Endothelial cell of umbilical vein (primary cell): ENCODE data around the gene PERCC1. TPM values are rescaled to one million over a fixed set of nuclear protein-coding genes. Genes with fewer than 3 reads are reported as not detected.

Experiments
- BruUV-seq: library from RNA; stranded (reverse); fragments of 400-500 nt; replicated peaks from 2 replicates; lab custom pipeline; 2021; lab: Mats Ljungman, UMichigan
- CTCF ChIA-PET: fragments of 300-600, 350-600 bp; sonication (Branson Sonifier 250); formaldehyde crosslinking; loops from one replicate; lab custom pipeline; 2021; ENCODE audit warnings: antibody characterized with exemption, inconsistent platforms; lab: Charles Lee
- POLR2A ChIA-PET: fragments of 300-600, 350-600 bp; sonication (Branson Sonifier 250); formaldehyde crosslinking; loops from one replicate; lab custom pipeline; 2021; ENCODE audit warnings: antibody characterized with exemption, inconsistent platforms; lab: Charles Lee
- DNase-seq: peaks from one replicate; pipeline ENCODE4 v3.0.0-alpha.2; 2011; ENCODE audit warnings: low read depth, low spot score
- FAIRE-seq: peaks from 2 replicates; lab custom pipeline; 2011; peaks lifted over from hg19 to GRCh38; lab: Jason Lieb, UNC
- H2AFZ ChIP-seq: 2 replicates; pipeline ENCODE4 v1.6.0; 2012; ENCODE audit warnings: low read depth, low read length, control low read depth, inconsistent platforms
- H3K27ac ChIP-seq: 2 replicates; pipeline ENCODE4 v1.5.1; 2011; ENCODE audit warnings: low read depth, mild to moderate bottlenecking, control low read depth, low read length, moderate library complexity; ENCODE audit not compliant: insufficient read depth
- H3K27me3 ChIP-seq, 2 experiments: 2 replicates each; pipeline versions ENCODE4 v1.6.0 to v1.6.1; 2011; ENCODE audit warnings: low read length in 2 of 2, mixed read lengths in 1 of 2; ENCODE audit not compliant: control insufficient read depth in 2 of 2, insufficient read depth in 2 of 2
- H3K36me3 ChIP-seq, 2 experiments: 2 replicates in 1 of 2; 3 replicates in 1 of 2; pipeline ENCODE4 v1.5.1; 2011; ENCODE audit warnings: low read length in 2 of 2, mild to moderate bottlenecking in 1 of 2, moderate library complexity in 1 of 2; ENCODE audit not compliant: control insufficient read depth in 2 of 2, insufficient read depth in 2 of 2; ENCODE audit errors: extremely low read depth in 1 of 2
- H3K4me1 ChIP-seq: 3 replicates; pipeline ENCODE4 v1.5.1; 2011; ENCODE audit warnings: mild to moderate bottlenecking, low read length; ENCODE audit not compliant: control insufficient read depth, insufficient read depth; ENCODE audit errors: extremely low read depth
- H3K4me2 ChIP-seq: 2 replicates; pipeline ENCODE4 v1.6.1; 2011; ENCODE audit warnings: low read length, control low read depth, mixed read lengths; ENCODE audit not compliant: insufficient read depth
- H3K4me3 ChIP-seq, 3 experiments: fragments of 200-600 bp in 1 of 3; sonication (generic), shearing (Covaris generic) in 1 of 3; replicated peaks in 1 of 3; 2 replicates each; pipeline ENCODE4 v1.5.1; 2011 to 2016; ENCODE audit warnings: control low read depth in 3 of 3, low read length in 3 of 3, mild to moderate bottlenecking in 2 of 3, inconsistent platforms in 1 of 3, low read depth in 1 of 3, moderate library complexity in 1 of 3; ENCODE audit not compliant: insufficient read depth in 1 of 3
- H3K79me2 ChIP-seq: 2 replicates; pipeline ENCODE4 v1.6.0; 2012; ENCODE audit warnings: low read length, inconsistent platforms; ENCODE audit not compliant: control insufficient read depth, insufficient read depth
- H3K9ac ChIP-seq: replicated peaks from 2 replicates; pipeline ENCODE3; 2011; ENCODE audit warnings: low read length, control low read depth; ENCODE audit not compliant: insufficient read depth; ENCODE audit errors: extremely low read depth
- H3K9me1 ChIP-seq: replicated peaks from 3 replicates; pipeline ENCODE4 v1.6.0; 2011; ENCODE audit warnings: mild to moderate bottlenecking, low read length; ENCODE audit not compliant: control insufficient read depth, insufficient read depth; ENCODE audit errors: extremely low read depth
- H3K9me3 ChIP-seq: replicated peaks from 2 replicates; pipeline ENCODE4 v1.5.1; 2012; ENCODE audit warnings: low read length, inconsistent platforms; ENCODE audit not compliant: control insufficient read depth, insufficient read depth
- H4K20me1 ChIP-seq: replicated peaks from 2 replicates; pipeline ENCODE3; 2011; ENCODE audit warnings: mild to moderate bottlenecking, low read length; ENCODE audit not compliant: control insufficient read depth, insufficient read depth; ENCODE audit errors: extremely low read depth
- CTCF ChIP-seq, 2 donors: IDR thresholded peaks; 1 replicate in 1 of 2; 2 replicates in 1 of 2; pipeline ENCODE4 v1.5.1; 2011; ENCODE audit warnings: low read length in 2 of 2, mild to moderate bottlenecking in 2 of 2, moderate library complexity in 2 of 2, control low read depth in 1 of 2, inconsistent platforms in 1 of 2, low read depth in 1 of 2; ENCODE audit not compliant: insufficient read depth in 1 of 2; ENCODE audit errors: extremely low read depth in 1 of 2
- EZH2 ChIP-seq: IDR thresholded peaks from 2 replicates; pipeline ENCODE4 v1.6.1; 2012; ENCODE audit warnings: borderline replicate concordance, low read depth, mild to moderate bottlenecking, moderate library complexity, low read length, inconsistent platforms; ENCODE audit not compliant: severe bottlenecking
- FOS ChIP-seq: IDR thresholded peaks from 2 replicates; pipeline ENCODE4 v1.6.1; 2011; ENCODE audit warnings: mild to moderate bottlenecking, low read length, moderate library complexity, borderline replicate concordance; ENCODE audit not compliant: insufficient read depth
- GATA2 ChIP-seq: IDR thresholded peaks from 2 replicates; pipeline ENCODE4 v1.7.0; 2011; ENCODE audit warnings: low read depth, mild to moderate bottlenecking, moderate library complexity, mixed read lengths, low read length; ENCODE audit not compliant: insufficient read length, insufficient read depth
- JUN ChIP-seq: IDR thresholded peaks from 2 replicates; pipeline ENCODE4 v1.6.1; 2011; ENCODE audit warnings: borderline replicate concordance, low read depth; ENCODE audit not compliant: insufficient read length, insufficient read depth
- MAX ChIP-seq: IDR thresholded peaks from 2 replicates; pipeline ENCODE4 v1.6.1; 2011; ENCODE audit not compliant: insufficient read depth, insufficient read length
- MYC ChIP-seq: IDR thresholded peaks from one replicate; pipeline ENCODE4 v1.6.1; 2011; ENCODE audit warnings: mild to moderate bottlenecking, low read depth, low read length
- POLR2A ChIP-seq: IDR thresholded peaks from 2 replicates; pipeline ENCODE4 v1.6.1; 2012; ENCODE audit warnings: low read depth, mild to moderate bottlenecking, control low read depth, low read length
- POLR2AphosphoS5 ChIP-seq: IDR thresholded peaks from 2 replicates; pipeline ENCODE4 v1.6.1; 2012; ENCODE audit warnings: low read depth, mild to moderate bottlenecking, control low read depth, low read length, moderate library complexity; ENCODE audit not compliant: insufficient read depth
- dilution Hi-C: fragments of 300-500 bp; cut with MboI; formaldehyde crosslinking; loops from one replicate; pipeline ENCODE4 v1.15.0; 2019; ENCODE audit warnings: low sequenced_read_pairs; ENCODE audit not compliant: extremely low pct_ligation_motif_present
- intact Hi-C: fragments of 100-400 bp; cut with micrococcal nuclease; formaldehyde crosslinking; loops from one replicate; pipeline ENCODE4 v1.10.0; 2022
- polyA plus RNA-seq, 4 experiments: library from polyadenylated mRNA; depleted of rRNA in 3 of 4; stranded (reverse) in 3 of 4; unstranded in 1 of 4; fragments of >200 nt; gene quantifications; 2 replicates each; pipeline versions ENCODE4 v1.2.1 to v1.2.3, GENCODE V29; 2011 to 2012; ENCODE audit warnings: missing spikeins in 1 of 4
- total RNA-seq: library from RNA; stranded (reverse); gene quantifications from 2 replicates; pipeline ENCODE4 v1.2.3, GENCODE V29; 2021

PERCC1 gene
- total and polyA plus RNA-seq, 2 donors (not counting 3 experiments of a cell fraction or from before 2014, with no cell fraction given) = not detected

- DNase-seq (no peak), FAIRE-seq (no peak)
- POLR2A ChIA-PET = no interaction called here
- H3K9me3 ChIP-seq = no peaks in the 10 kb centered on the region
- TF ChIP-seq MYC (no peak), POLR2AphosphoS5 (no peak), JUN (no peak), MAX (no peak), GATA2 (no peak), CTCF (IDR thresholded peaks at IDR 0.05; ENCODE audit: extremely low read depth in 1 of 2, insufficient read depth in 1 of 2, low read depth in 1 of 2, low read length in 2 of 2) (no peak), FOS (no peak), EZH2 (no peak), POLR2A (no peak)
- CTCF ChIA-PET = no interaction called here
- H3K79me2 ChIP-seq = no peaks in the 10 kb centered on the region
- dilution Hi-C loops = no loop called here
- H3K36me3 ChIP-seq = peaks cover 0 to 50% of the 10 kb centered on the region in 2 experiments
- BruUV-seq = no TSS peak
- no peak overlapping the region for H2AFZ ChIP-seq
- H4K20me1 ChIP-seq = no peaks in the 10 kb centered on the region
- H3K9me1 ChIP-seq = no peaks in the 10 kb centered on the region
- no peaks in the 10 kb centered on the region for H3K4me1 ChIP-seq
- no peak overlapping the region for H3K9ac ChIP-seq
- H3K4me2 ChIP-seq = no peak overlapping the region
- no peaks in the 10 kb centered on the region for H3K27me3 ChIP-seq
- H3K4me3 ChIP-seq = no peak overlapping the region
- intact Hi-C loops = no loop called here
- no peak overlapping the region for H3K27ac ChIP-seq
Observed at GRCh38 chr16:1452530-1452929, 21.7 kb downstream of the PERCC1 start.
